GM12878 (cell line): ENCODE measurements around the gene PNLDC1. TPM values are rescaled to one million over a fixed set of nuclear protein-coding genes. Genes with fewer than 3 reads are reported as not detected.

Experiments
- BHLHE40 ChIP-seq, 2 experiments: fragments of 450-650 bp in 1 of 2; IDR thresholded peaks; 2 replicates each; pipeline ENCODE4 v1.6.1; 2011 to 2017; ENCODE audit warnings: low read depth in 2 of 2, borderline replicate concordance in 1 of 2, improper control_type of control experiment in 1 of 2, low read length in 1 of 2, mild to moderate bottlenecking in 1 of 2
- EGR1 ChIP-seq, 2 experiments: IDR thresholded peaks; 1 replicate in 1 of 2; 2 replicates in 1 of 2; pipeline ENCODE4 v1.6.1; 2011 to 2012; ENCODE audit warnings: low read depth in 2 of 2, low read length in 2 of 2, borderline replicate concordance in 1 of 2, mild to moderate bottlenecking in 1 of 2, moderate library complexity in 1 of 2
- ETV6 ChIP-seq, 2 experiments: fragments of 450-650 bp in 1 of 2; IDR thresholded peaks in 1 of 2; conservative IDR thresholded peaks in 1 of 2; 2 replicates each; pipeline ENCODE4 v1.6.1; 2014; ENCODE audit warnings: antibody characterized with exemption in 1 of 2, borderline replicate concordance in 1 of 2, low read depth in 1 of 2, mild to moderate bottlenecking in 1 of 2, moderate library complexity in 1 of 2
- EZH2 ChIP-seq: IDR thresholded peaks from 2 replicates; pipeline ENCODE4 v1.6.1; 2012; ENCODE audit warnings: low read depth, mild to moderate bottlenecking, control low read depth, inconsistent platforms, low read length, borderline replicate concordance; ENCODE audit not compliant: control insufficient read depth
- GABPA ChIP-seq: IDR thresholded peaks from 2 replicates; pipeline ENCODE4 v1.6.1; 2014; ENCODE audit warnings: antibody characterized with exemption, low read depth, mild to moderate bottlenecking, inconsistent platforms
- IKZF2 ChIP-seq, 2 experiments: fragments of 450-650 bp; IDR thresholded peaks; 2 replicates each; pipeline ENCODE4 v1.6.1; 2017; ENCODE audit warnings: mild to moderate bottlenecking in 2 of 2, moderate library complexity in 2 of 2
- MXI1 ChIP-seq: fragments of 150-350 bp; IDR thresholded peaks from 2 replicates; pipeline ENCODE4 v1.6.1; 2011; ENCODE audit warnings: low read depth, mild to moderate bottlenecking, inconsistent platforms, low read length, improper control_type of control experiment
- RFX5 ChIP-seq: IDR thresholded peaks from 2 replicates; pipeline ENCODE4 v1.6.1; 2011; ENCODE audit warnings: low read depth, low read length, improper control_type of control experiment
- SIX5 ChIP-seq: IDR thresholded peaks from 2 replicates; pipeline ENCODE4 v1.6.1; 2011; ENCODE audit warnings: mild to moderate bottlenecking, low read depth, low read length, moderate library complexity; ENCODE audit not compliant: severe bottlenecking
- SMAD5 ChIP-seq: IDR thresholded peaks from 2 replicates; pipeline ENCODE4 v1.6.1; 2016; ENCODE audit warnings: antibody characterized with exemption, low read depth
- SREBF2 ChIP-seq: IDR thresholded peaks from 2 replicates; pipeline ENCODE4 v1.6.1; 2012; ENCODE audit warnings: mild to moderate bottlenecking, low read length
- SUPT20H ChIP-seq: IDR thresholded peaks from 2 replicates; pipeline ENCODE4 v1.6.1; 2011; ENCODE audit warnings: low read depth, mild to moderate bottlenecking, low read length, moderate library complexity, borderline replicate concordance; ENCODE audit not compliant: control insufficient read depth
- TBL1XR1 ChIP-seq: IDR thresholded peaks from 2 replicates; pipeline ENCODE4 v1.6.1; 2012; ENCODE audit warnings: low read depth, low read length, improper control_type of control experiment
- WRNIP1 ChIP-seq: IDR thresholded peaks from 2 replicates; pipeline ENCODE4 v1.6.1; 2011; ENCODE audit warnings: low read depth, low read length, improper control_type of control experiment, borderline replicate concordance
- ZSCAN29 ChIP-seq: fragments of 450-650 bp; IDR thresholded peaks from 2 replicates; pipeline ENCODE4 v1.6.1; 2017; ENCODE audit warnings: mild to moderate bottlenecking, moderate library complexity
- polyA plus RNA-seq, 11 experiments: library from polyadenylated mRNA; depleted of rRNA in 4 of 11; unstranded in 6 of 11; stranded (reverse) in 5 of 11; fragments of >200 nt; fragmentation: Nextera tagmentation in 4 of 11; fragmentation: Illumina TruSeq in 1 of 11; extraction: Ambion mirVana in 4 of 11; extraction: Trizol in 1 of 11; gene quantifications; 1 replicate in 1 of 11; 2 replicates in 10 of 11; pipeline versions ENCODE4 v1.2.1 to v1.2.3, GENCODE V29; 2011 to 2016; ENCODE audit warnings: inconsistent platforms in 2 of 11, missing spikeins in 2 of 11, low read depth in 1 of 11
- total RNA-seq, 4 experiments: library from RNA; depleted of rRNA in 3 of 4; stranded (reverse); fragments of >200 nt in 3 of 4; fragmentation: Illumina TruSeq in 1 of 4; extraction: Trizol in 1 of 4; gene quantifications; 2 replicates each; pipeline versions ENCODE4 v1.2.1 to v1.2.3, GENCODE V29; 2013 to 2021
- TF ChIP-seq, protein P1 (sequence below): fragments of 450-650 bp; IDR thresholded peaks from 2 replicates; pipeline ENCODE4 v1.6.1; 2017; ENCODE audit warnings: mild to moderate bottlenecking, moderate library complexity
- TF ChIP-seq, protein P2 (sequence below): fragments of 450-650 bp; conservative IDR thresholded peaks from 2 replicates; pipeline ENCODE4 v1.6.1; 2017; ENCODE audit warnings: mild to moderate bottlenecking, moderate library complexity
- TF ChIP-seq, protein P3 (sequence below): IDR thresholded peaks from 2 replicates; pipeline ENCODE4 v1.6.1; 2011; ENCODE audit warnings: mild to moderate bottlenecking, low read depth, low read length, moderate library complexity; ENCODE audit not compliant: insufficient replicate concordance

PNLDC1 gene
- total and polyA plus RNA-seq, 10 of the 15 experiments (the other 5 are each of a cell fraction or from before 2014, with no cell fraction given): 0.06 to 0.25 (median 0.09) TPM; not detected in 2

DNA sequence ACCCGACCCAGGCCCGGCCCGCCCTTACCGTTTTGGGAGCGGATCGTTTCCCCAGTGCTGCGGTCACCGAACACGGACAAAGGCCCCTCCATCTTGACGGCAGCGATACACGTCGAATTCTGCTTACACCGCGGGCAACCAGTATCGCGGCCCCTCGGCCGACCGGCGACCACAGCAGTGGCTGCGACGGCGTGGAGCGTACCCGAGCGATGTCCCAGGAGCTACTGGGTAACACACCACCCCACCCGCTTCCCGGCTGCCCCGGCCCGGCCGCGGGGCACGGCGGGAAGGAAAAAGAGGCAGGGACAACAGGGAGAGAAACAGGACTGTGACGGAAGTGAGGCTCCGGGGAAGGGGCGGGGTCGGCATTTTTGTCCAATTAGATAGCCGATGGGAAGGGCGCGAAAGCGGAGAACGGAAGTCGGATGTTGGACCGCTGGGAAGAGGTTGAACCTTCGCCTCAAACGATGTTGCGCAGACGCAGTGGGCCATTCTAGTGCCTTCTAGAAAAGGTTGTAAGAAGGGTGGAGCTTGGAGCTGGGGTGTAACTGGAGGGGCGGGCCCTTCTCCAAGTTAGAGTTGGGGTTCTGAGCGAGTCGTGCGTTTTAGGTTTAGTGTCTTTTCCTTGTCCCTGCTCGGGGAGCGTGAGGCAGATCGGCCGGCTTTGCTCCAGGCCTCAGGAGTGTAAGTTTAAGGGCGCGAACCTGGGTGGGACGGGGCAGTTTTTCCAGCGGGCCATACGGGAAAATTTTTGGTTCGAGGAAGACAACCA, 10.5 kb upstream of the PNLDC1 start, which contains the start of gene TCP1 (continued):
- TF ChIP-seq, protein P1, sequence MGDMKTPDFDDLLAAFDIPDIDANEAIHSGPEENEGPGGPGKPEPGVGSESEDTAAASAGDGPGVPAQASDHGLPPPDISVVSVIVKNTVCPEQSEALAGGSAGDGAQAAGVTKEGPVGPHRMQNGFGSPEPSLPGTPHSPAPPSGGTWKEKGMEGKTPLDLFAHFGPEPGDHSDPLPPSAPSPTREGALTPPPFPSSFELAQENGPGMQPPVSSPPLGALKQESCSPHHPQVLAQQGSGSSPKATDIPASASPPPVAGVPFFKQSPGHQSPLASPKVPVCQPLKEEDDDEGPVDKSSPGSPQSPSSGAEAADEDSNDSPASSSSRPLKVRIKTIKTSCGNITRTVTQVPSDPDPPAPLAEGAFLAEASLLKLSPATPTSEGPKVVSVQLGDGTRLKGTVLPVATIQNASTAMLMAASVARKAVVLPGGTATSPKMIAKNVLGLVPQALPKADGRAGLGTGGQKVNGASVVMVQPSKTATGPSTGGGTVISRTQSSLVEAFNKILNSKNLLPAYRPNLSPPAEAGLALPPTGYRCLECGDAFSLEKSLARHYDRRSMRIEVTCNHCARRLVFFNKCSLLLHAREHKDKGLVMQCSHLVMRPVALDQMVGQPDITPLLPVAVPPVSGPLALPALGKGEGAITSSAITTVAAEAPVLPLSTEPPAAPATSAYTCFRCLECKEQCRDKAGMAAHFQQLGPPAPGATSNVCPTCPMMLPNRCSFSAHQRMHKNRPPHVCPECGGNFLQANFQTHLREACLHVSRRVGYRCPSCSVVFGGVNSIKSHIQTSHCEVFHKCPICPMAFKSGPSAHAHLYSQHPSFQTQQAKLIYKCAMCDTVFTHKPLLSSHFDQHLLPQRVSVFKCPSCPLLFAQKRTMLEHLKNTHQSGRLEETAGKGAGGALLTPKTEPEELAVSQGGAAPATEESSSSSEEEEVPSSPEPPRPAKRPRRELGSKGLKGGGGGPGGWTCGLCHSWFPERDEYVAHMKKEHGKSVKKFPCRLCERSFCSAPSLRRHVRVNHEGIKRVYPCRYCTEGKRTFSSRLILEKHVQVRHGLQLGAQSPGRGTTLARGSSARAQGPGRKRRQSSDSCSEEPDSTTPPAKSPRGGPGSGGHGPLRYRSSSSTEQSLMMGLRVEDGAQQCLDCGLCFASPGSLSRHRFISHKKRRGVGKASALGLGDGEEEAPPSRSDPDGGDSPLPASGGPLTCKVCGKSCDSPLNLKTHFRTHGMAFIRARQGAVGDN: peak; percentile 56
- TF ChIP-seq IKZF2 (IDR thresholded peaks at IDR 0.05) (peak; percentile 41 to 64; a peak in 3 of 4 replicates), MXI1 (no peak; the same call in 1 of the 2 replicates), RFX5 (peak; percentile 29; the same call in 1 of the 2 replicates), SMAD5 (peak; percentile 77; the same call in 1 of the 2 replicates), SIX5 (peak; percentile 34), EGR1 (IDR thresholded peaks at IDR 0.05; ENCODE audit: borderline replicate concordance in 1 of 2, low read depth in 2 of 2, low read length in 2 of 2) (no peak), EZH2 (no peak), SREBF2 (no peak), ZSCAN29 (no peak), ETV6 (conservative IDR thresholded peaks at IDR 0.05 in 1 of 2, IDR thresholded peaks at IDR 0.05 in 1 of 2; ENCODE audit: borderline replicate concordance in 1 of 2, low read depth in 1 of 2) (no peak), SUPT20H (no peak), TBL1XR1 (no peak; the same call in 1 of the 2 replicates), GABPA (peak; percentile 92), WRNIP1 (no peak), BHLHE40 (IDR thresholded peaks at IDR 0.05; ENCODE audit: borderline replicate concordance in 1 of 2, low read depth in 2 of 2, low read length in 1 of 2) (0 out of 4 replicates have a peak, but pooled peaks of 1 of the 2 experiments have one; percentile 9)
- TF ChIP-seq, protein P2, sequence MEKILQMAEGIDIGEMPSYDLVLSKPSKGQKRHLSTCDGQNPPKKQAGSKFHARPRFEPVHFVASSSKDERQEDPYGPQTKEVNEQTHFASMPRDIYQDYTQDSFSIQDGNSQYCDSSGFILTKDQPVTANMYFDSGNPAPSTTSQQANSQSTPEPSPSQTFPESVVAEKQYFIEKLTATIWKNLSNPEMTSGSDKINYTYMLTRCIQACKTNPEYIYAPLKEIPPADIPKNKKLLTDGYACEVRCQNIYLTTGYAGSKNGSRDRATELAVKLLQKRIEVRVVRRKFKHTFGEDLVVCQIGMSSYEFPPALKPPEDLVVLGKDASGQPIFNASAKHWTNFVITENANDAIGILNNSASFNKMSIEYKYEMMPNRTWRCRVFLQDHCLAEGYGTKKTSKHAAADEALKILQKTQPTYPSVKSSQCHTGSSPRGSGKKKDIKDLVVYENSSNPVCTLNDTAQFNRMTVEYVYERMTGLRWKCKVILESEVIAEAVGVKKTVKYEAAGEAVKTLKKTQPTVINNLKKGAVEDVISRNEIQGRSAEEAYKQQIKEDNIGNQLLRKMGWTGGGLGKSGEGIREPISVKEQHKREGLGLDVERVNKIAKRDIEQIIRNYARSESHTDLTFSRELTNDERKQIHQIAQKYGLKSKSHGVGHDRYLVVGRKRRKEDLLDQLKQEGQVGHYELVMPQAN: peak; percentile 84
- TF ChIP-seq, protein P3, sequence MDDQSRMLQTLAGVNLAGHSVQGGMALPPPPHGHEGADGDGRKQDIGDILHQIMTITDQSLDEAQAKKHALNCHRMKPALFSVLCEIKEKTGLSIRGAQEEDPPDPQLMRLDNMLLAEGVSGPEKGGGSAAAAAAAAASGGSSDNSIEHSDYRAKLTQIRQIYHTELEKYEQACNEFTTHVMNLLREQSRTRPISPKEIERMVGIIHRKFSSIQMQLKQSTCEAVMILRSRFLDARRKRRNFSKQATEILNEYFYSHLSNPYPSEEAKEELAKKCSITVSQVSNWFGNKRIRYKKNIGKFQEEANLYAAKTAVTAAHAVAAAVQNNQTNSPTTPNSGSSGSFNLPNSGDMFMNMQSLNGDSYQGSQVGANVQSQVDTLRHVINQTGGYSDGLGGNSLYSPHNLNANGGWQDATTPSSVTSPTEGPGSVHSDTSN: no peak
